CD4-positive, alpha-beta T cell treated with Interleukin-21 for 1 hour (primary cell): ENCODE measurements around the gene NOS1AP.
"Not testable (repeated sequence)": the region's sequence is repeated elsewhere in the genome, so short reads cannot be mapped to it uniquely, and the experiment has no call there.

Experiments
- DNase-seq: peaks from one replicate; pipeline ENCODE4 v3.0.0-alpha.2; 2020

NOS1AP gene

DNA sequence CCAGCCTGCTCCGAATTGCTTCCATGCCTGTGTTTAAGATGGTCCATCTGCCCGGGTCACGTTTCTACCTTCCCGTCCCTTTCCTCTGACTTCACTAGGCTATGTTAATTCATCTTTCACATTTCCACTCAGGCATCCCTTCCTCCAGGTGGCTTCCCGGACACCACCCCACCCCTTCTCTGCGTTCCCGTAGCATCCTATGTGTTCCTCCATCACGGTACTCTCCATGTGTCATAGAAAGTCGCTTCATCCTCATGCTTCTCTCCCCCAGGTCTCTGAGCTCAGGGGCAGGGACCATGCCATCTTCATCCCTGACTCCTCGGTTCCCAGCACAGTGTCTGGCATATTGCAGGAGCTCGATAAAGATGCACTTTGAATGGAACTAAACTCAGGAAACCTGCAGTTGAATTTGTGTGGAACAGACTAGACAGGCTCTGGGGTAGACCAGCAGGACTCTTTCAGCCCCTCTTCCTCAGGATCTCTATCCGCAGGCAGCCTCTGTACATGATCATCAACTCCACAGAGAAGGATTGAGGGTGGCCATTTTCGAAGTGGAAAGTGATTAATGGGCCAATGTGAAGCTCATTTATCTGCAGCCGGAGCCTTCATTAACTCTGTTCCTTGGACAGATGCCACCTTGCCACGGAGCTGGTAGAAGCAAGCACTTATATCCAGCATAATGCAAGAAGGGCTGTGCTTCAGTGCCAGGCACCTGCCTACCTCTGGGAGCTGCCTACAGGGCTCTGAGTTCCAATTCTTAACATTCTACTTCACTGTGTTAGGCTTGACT, 321.1 kb downstream of the NOS1AP start:
- no peak for DNase-seq

DNA sequence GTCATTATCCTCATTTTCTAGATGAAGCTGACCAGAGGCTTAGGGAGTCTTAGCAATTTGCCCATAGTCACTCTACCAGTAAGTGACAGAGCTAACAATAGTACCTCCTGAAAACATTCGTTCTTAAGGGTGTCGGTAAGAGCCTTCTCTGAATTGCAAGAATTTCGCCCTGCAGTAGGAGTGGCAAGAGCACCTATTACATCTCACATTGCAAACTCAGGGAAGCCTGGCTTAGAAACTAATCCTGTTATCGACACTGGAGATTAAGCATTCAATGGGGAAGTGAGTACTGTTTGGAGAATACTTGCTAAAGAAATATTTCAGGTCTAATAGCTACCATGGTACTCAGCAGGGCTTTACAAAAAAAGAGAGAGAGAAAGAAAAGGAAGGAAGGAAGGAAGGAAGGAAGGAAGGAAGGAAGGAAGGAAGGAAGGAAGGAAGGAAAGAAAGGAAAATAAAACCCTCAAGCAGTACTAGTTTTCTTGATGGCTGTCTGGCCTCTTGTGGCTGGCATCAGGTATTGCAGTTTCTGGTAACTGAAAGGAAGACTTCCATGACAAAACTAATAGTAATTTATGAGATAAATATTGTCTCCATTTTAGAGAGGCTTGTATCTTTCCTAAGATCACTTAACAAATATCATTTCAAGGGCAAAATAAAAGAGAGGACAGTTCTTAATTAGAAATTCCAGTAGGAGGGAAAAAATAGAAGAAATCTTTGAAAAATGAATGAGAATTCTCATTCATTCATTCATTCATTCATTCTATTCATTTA, 322.5 kb downstream of the NOS1AP start:
- DNase-seq = peak; percentile 17

DNA sequence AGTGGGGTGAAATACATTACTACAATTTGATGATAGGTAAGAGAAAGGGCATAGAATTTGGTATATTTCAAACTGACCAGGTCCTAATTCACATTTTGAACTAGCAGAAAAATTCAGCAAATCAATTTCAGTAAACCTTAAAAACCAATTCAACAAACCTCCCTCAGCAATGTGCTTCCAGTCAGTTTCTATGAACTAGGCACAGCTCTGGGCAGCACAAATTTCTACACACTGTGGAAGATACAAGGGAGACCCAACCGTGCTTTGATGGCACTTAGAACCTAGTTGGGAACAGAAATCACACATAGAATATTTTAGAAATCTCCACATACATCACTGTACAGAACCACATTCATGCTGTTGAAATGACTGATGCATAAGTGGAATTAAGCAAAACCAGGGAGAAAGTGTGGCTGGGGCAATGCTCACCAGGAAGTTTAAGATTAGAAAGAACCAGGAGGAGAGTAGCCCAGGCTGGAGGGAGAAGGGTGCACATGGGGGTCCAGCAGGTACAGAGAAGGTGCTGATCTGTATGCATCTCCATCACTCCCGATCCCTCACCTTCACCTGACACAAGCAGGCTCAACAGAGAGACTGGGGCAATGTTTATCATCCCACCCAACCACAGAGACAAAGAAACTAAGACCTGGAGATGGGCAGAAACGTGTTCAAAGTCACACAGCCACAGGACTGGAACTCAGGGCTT, 326.9 kb downstream of the NOS1AP start:
- DNase-seq = no peak

DNA sequence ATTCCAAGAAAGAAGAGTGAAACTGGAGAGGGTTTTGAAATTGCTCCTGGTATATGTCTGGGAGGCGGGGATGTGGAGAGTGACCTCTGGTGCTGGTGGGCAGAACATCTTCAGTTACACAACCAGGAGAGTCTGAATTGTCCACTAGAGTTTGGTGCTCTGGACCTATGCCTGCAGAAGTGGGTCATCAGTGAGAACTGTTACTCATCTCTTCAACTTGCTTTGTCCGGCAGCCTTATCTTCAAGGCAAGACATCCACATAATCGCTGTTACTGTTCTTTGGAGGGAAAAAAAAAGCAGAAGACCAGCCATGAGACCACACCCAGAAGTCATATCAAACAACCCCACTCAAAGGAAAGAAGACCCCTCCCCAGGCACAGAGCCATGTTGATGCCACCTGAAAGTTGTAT, 327.6 kb downstream of the NOS1AP start:
- DNase-seq = no peak

DNA sequence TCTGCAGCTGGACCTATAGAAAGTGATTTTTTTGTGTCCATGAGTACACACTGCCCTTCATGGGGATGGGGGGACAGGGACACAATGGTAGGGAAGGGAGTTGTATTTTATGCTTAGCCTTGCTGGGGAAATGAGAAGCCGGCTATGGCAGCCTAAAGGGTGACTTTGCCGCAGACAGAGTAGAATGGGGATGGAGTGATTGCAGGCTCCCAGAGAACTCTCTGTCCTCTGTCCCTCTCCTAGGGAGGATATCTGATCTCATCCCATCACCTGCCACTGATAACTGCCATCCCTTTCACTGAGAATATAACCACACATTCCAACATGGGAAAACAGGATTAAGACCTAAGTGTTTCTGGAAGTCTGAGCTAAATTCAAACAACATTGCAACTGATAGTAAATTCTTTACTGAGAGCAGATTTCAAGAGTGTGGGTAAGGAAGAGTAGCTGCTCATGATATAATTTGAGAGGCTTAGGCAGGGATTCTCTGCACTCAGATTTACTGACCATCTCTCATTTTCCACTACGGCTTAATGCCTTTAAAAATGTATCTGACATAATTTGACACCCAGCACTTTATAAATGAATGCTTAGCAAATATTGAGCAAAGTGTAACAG, 328.6 kb downstream of the NOS1AP start:
- no peak for DNase-seq

DNA sequence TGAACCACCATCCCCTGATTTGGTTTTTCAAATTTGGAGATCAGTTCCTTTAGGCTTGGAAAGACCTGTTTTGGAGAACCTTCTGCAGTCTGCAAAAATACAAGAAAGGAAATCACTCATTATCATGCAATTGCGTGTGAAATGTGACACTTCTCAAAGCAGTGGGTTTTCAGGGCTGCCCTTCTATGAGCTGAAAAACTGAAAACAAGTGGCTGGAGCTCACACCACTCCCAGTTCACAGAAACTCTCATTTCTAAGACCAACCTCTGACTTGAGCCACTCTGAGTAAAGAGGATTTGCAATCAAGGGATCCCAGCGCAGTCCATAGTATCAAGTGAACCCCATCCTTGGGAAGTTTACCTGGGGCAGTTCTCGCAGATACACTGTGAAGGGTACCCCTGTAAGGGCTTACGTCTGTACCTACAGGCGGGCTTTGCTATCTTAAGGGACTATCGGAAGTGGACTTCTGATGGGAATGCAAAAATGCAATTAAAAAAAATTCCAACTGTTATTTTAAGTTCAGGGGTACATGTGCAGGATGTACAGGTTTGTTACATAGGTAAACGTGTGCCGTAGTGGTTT, 329.6 kb downstream of the NOS1AP start:
- no peak for DNase-seq

DNA sequence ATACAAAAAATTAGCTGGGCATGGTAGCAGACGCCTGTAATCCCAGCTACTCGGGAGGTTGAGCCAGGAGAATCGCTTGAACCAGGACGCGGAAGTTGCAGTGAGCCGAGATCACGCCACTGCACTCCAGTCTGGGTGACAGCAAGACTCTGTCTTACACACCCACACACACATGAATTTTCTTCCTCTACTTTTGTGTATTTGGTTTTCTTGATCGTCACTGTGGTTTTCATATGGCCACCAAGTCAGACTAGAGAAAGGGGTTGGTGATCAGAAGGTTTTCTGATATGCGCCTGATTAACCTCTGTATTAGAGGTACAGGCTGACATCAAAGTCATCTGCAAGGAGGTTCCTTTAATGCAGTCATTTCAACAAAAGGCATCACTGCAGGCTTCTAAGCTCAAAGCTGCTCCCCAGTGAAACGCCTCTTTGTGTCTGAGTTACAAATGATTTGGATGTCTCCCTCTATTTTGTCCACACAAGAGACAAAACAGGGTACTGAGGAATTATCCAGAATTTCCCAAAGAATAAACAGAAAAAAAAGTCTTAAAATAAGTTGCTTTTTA, 331.4 kb downstream of the NOS1AP start:
- DNase-seq = no peak

DNA sequence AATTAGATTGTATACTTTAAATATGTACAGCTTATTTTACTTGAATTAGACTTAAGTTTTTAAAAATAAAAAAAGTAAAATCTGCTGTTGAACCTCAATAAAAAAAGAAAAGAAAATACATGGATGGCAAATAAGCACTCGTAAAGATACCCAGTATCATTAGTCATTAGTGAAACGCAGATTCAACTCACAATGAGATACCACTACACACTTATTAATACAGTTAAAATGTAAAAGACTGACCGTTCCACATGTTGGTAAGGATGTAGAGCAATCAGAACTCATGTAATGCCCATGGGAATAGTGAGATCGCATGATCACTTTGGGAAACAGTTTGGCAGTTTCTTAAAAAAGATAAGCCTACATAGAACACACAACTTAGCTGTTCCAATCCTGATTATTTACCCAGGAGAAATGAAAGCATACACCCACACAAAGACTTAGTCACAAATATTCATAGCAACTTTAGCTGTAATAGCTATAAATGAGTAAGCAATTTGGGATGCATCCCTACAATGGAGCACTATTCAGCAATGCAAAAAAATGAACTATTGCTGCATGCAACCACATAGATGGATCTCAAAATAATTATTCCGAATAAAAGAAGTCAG, 335.2 kb downstream of the NOS1AP start:
- DNase-seq = no peak

DNA sequence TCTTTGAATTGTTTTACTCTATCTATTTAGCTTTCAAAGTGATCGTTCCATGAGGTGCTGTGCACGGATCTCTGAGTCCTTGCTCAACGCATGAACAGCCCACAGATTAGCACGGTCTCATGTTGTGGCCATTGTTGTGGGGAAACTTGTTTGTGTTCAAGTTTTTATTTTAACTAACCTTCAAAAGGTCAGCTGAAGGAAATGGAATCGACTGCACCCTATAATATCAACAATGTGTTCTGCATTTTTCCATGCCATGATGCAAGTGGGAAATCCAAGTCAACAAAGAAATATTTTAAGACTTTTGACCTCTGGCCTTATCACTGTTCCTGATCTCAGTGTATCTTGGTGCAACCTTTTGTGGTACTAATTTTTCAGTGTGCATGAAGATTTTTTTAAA, 336.3 kb downstream of the NOS1AP start:
- DNase-seq = no peak

DNA sequence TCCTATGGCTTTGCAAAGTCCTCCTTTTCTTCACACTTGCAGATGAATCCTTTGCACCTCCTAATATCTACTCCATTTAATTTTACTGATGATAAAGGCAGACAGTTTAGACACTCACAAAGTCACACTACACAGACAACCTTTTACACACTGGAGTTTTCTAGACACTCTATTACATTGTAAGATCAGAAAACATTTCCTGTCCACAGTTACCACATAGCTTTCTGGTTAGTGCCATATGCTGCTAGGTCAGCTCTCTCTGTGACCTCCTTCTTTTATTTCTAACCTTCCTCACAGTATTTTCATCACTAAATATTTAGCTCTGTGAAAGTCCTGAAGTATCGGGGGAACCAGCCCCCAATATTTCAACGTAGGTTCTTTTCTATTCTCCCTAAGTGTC, 337.3 kb downstream of the NOS1AP start:
- DNase-seq = no peak

DNA sequence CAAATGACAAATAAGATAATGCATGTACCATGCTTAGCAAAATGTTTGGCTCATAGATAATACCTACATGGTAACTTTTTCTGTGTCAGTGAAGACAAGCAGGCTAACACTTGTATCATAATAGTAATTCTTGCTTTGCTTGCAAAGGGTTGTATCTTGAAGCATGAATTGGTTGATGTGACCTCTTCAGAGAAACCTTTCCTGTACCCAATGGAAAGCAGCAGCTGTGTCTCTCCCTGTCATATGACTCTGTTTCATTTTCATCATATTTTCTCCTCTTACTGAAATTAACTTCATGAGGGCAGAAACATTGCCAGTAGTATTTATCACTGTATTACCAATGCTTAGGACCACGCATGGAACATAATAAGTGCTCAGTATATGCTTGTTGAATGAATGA, 338.0 kb downstream of the NOS1AP start:
- DNase-seq = no peak

DNA sequence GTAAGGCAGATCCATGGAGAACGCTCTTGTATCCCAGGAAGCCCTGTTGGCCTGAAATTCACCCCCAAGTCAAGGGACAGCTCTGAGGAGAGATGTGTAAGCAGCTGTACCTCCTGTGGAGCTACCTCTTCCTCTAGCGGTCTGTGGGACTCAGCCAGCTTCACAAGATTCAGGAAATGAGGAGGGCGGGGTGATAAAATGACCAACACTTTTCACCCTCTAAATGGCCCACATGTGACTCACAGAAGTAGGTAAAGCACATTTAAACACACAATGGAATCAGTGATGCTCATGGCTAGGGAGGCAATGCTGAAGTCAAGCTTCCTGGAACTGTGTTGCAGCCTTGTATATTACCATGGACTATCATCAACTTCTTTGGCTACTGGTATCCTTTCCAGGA, 342.5 kb downstream of the NOS1AP start, which contains the start of gene SH2D1B:
Gene SH2D1B, minus strand, starts transcription at position 135 of the 400 bp plus-strand sequence. Its CDS starts 120 bp downstream, at position 15.
- DNase-seq = no peak

DNA sequence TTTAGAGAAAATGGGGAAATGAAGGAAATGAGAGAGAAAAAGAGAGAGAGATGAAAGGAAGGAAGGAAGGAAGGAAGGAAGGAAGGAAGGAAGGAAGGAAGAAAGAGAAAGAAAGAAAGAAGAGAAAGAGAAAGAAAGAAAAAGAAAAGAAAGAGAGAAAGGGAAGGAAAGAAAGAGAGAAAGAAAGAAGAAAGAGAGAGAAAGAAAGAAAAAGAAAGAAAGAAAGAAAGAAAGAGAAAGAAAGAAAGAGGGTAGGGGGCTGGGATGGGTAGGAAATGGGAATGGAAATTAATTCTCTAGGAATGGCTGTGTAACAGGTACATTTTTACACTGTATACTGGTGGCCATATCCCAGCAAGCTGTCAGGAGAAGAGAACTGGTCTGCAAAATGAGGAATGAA, 346.7 kb downstream of the NOS1AP start:
- no peak for DNase-seq

DNA sequence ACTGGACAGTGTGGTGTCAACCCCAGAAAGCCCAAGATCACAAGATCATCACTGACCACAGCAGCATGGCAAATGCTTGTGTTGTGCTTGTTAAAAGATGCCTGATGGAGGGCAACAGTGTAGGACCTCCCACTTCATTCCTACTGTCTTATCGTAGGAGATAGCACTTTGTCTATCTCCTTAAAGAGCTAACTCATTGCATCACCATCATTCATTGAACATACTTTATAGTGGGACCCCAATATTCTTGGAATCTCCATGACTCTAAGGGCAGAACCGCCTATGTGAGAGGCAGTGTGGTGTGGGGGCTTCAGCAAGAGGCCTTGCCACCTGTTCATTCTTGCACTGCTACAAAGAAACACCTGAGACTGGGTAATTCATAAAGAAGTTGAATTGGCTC, 347.4 kb downstream of the NOS1AP start:
- no peak for DNase-seq

DNA sequence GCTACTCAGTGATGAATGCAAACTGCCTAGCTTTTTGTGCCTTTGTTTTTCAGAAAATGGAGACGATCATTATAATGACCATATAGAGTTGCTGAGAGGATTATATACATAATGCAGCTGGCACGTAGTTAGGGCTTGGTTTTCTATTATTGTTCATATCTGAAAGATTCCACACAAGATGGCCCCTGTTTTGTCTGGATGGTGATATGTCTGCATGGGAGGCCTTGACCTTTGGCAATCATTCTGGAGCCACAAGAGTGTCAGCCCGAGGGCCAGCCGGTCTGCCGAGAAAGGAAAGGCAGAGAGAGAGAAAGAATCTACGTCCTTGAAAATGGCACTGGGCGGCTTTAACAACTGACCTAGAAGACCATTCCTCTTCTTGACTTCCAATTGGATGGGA, 348.2 kb downstream of the NOS1AP start:
- DNase-seq = no peak

DNA sequence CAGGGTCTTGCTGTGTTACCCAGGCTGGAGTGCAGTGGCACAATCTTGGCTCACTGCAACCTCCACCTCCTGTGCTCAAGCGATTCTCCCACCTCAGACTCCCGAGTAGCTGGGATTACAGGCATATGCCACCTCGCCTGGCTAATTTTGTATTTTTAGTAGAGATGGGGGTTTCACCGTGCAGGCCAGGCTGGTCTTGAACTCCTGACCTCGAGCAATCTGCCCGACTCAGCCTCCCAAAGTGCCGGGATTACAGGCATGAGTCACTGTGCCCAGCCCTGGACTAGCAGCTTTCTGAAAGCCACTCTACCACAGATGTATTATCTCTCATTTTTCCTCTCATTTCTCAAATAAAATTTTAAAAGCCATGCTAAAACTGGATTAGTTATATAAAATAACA, 349.1 kb downstream of the NOS1AP start:
- DNase-seq = not testable (repeated sequence)

DNA sequence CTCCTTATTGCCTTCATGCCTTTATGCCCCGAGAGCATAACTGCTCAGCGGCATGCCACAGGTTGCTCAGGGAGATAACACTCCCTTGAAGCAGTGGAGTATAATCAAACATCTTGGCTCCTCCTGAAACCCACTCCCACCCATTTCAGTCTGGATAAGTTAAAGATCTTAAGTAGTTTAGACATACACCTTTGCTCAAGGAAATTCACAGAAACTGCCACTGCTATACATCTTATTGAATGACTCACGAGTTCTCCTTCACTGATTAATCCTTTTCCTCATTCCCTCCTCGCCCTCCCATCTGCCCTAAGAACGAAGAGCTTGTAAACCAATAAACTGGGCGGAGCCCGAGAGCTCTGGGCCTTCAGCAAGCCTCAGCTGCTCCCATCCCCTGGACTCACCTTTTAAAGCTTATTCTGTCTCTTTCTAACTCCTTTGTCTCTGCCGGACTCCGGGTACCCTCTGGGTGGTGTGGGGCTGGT, 350.0 kb downstream of the NOS1AP start:
- DNase-seq = not testable (repeated sequence)
